Activated naive CD4-positive, alpha-beta T cell treated with anti-CD3 and anti-CD28 coated beads, Interleukin-2, amount 50 U/mL, for 16 hours (primary cell): ENCODE results near the gene ECSIT.

Source experiments
- DNase-seq: peaks from one replicate; pipeline ENCODE4 v3.0.0-alpha.2; 2020

The ECSIT gene

GRCh38 chr19:11550265-11550664 is 21.3 kb upstream of the ECSIT start:
- DNase-seq, result no peak

GRCh38 chr19:11549386-11549953 is 20.5 kb upstream of the ECSIT start:
- DNase-seq, result no peak

- DNase-seq, result no peak
These were observed 19.2 kb upstream of the ECSIT start for GRCh38 chr19:11547929-11548700.

DNA sequence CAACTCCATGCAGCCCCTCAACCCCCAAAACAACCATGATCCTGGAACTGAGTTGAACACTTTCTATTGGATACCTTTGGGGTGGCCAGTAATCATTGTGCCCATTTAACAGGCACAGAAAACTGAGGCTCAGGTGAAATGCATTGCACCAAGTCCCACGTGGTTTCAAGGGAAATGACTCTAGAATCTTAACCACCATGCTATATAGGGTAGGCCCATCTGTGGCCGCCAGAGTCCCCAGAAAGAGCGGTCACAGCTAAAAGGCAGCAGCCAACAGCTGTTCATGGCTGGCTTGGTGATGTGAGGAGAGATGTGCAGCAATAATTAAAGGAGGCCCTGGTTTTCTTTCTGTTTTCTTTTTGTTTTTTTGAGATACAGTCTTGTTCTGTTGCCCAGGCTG is 12.3 kb upstream of the ECSIT start:
- DNase-seq, result no peak

GRCh38 chr19:11540645-11541044 is 11.7 kb upstream of the ECSIT start:
- DNase-seq, result no peak

DNA sequence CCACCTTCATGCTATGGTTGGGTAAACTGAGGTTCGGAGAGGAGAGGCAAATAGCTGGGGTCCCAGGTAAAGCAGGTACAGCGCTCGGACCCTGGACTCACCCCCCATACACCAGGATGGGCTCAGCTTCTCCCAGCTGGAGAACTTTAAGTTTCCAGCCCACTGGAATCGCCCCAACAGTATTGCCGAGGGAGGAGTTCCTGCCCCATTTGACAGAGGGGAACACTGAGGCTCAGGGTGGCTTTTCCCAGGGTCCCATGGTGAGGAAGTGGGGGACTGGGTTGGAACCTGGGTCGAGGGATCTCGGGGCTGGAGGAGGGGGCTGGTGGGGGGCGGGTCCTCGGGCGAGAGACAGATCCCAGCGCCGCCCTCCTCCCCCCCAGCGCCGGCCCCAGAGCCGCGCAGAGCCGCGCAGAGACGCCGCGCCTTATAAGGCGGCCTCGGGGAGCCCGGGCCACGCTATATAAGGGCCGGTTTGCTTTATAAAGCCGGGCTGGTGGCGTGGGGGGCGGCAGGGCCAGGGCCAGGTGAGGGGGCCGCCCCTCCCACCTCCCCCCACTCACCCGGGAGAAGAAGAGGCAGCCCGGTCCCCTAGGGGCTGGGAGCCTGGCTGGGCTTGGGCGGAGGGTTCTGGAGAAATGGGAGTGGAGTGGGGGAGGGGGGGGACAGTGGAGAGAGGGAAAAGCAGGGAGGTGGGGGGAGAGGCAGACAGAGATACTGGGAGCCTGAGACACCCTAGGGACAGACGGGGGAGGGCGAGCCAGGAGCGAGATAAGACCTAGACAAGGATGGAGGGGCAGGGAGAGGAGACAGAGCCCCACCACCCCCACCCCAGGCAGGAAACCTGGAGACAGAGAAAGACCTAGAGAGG is 10.8 kb upstream of the ECSIT start:
- no peak for DNase-seq

GRCh38 chr19:11538232-11539036 is 9.5 kb upstream of the ECSIT start, which contains the start of gene CNN1:
Gene CNN1 (plus strand): TSS chr19:11538851. CDS start chr19:11538928, 77 bp downstream.
- no peak for DNase-seq

GRCh38 chr19:11535792-11536595 is 7.1 kb upstream of the ECSIT start:
- peak; percentile 88 for DNase-seq

DNA sequence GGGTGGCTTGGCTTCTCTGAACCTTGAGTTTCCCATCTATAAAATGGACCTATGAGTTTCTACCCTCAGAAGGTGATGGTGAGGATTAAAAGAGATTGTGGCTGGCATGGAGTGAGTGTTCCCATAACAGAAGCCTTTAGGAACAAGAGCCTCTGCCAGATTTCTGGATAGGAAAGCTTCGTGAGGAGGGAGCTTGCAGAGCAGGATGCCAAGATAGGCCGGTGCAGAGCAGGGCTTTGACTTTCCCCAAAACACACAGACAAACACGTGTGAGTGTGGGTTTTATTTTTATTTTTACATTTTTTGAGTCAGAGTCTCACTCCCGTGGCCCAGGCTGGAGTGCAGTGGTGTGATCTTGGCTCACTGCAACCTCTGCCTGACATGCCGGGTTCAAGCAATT is 6.0 kb upstream of the ECSIT start:
- no peak for DNase-seq

DNA sequence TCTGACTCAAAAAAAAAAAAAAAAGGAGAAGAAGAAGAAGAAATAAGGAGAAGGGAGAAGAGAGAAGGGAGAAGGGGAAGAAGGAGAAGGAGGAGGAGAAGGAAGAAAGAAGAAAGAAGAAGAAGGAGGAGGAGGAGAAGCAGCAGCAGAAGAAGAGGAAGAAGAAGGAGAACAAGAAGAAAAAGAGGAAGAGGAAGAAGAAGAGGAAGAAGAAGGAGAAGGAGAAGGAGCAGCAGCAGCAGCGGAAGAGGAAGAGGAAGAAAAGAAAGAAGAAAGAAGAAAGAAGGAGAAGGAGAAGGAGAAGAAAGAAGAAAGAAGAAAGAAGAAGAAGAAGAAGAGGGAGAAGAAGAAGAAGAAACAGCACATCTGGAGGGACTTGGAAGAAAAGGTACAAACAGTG is 5.6 kb upstream of the ECSIT start:
- DNase-seq, result no peak

DNA sequence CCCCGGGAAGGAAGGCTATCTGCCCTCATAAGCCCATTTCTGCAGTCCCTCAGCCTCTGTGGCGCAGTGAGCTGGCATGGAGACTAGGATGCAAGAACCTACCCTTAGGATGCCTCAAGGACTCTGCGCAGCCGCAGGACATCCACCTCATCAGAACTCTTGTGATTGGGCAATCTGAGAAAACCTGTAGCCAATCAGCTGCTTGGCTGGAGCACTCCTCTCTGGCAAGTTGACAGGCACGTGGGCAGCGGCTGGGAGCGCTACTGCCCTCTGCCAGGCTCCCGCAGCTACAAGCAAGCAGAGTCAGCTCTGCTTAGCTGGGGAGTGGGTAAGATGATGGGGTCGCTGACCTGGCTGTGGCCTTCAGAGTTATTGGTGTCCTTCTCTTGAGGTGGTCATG is 1.5 kb upstream of the ECSIT start:
- peak; percentile 49 for DNase-seq

- no peak for DNase-seq
These were observed 9.8 kb downstream of the ECSIT start for GRCh38 chr19:11519138-11519537.

DNA sequence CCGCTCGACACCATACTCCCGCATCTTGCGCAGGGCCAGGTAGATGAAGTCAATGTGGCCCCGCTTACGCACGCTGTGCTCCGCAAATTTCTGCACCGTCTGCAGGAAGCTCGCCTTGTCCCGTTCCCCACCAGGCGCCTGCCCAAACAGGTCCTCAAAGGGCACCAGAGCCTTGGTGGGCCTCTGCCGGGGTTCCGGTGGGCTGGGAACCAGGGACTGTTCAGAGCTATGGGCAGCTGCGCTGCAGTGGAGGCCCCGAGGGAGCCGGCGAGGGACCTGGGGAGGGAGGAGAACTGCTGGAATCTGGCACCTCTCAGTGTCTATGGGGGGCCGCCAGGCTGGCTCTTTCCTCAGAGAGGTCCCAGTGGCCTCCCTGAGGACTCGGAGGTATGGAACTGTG is 15.0 kb downstream of the ECSIT start:
- no peak for DNase-seq

DNA sequence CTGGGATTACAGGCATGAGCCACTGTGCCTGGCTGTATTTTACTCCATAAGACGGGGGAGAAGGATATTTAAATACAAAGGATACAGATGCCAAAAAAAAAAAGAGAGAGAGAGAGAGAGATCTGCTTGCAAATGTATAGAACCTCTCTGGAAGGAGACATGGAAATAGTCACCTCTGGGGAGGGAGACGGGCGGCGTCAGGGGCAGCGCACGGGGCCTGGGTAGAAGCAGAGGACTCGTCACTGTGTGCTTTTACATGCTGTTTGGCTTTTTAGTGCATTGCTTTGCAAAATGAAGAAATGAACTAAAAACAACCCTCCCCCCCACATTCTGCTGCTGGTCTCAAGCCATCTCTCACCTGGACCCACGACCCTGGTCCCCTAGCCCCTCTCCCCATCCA is 18.5 kb downstream of the ECSIT start:
- DNase-seq, result no peak

DNA sequence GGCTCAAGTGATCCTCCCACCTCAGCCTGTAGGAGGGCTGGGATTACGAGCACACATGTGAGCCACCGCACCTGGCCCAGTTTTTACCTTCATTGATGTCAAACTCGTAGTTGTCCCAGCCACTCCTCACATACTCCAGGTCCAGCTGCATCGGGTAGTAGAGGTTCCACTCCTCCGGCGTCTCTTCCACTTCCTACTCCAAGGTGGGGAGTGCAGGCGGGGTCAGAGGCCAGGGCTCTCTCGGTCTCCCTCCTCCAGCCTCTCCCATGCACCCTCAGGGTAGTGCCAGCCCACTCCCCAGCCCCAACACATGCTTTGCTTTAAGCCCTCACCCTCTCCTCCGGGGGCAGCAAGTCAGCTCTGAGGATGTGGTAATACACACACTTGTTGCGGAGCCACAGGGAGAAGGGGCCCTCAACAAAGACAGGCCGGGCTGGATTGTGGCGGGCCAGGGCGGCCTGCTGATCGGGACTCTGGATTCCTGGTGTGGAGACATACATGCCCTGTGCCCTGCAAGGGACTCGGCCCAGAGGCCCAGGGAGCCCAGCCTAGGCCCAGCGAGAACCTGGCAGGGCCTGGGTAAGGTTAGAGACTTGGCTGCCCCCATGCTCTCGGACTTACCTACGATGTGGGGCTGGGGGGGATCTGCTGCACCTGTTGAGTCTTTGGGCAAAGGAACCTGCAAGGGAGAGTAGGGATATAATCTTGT is 21.4 kb downstream of the ECSIT start:
- no peak for DNase-seq

GRCh38 chr19:11506967-11507366 is 22.0 kb downstream of the ECSIT start:
- DNase-seq, result no peak

DNA sequence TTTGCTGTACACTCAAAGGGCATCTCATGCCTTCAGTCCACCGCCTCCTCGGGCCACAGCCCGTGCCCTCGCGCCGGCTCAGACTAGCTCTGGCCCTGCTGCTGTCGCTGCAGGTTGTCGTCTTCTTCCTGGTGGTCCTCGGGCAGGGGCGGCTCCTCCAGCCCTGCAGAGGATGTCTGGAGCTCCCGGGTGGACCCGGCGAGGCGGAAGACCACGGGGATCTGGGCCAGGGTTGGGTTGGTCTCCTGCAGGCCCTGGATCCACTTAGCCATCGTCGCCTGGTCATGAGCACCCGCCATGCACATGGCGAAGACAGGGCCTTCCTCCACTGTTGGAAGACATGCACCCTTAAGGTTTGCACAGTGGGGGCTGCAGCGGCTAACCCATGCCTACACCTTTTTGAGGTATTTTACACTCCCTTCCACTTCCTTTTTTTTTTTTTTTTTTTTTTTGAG is 22.8 kb downstream of the ECSIT start:
- no peak for DNase-seq

GRCh38 chr19:11505504-11506100 is 23.3 kb downstream of the ECSIT start, which contains the start of gene ZNF653:
Gene ZNF653 (minus strand): TSS chr19:11505839. CDS start chr19:11505786, 53 bp downstream.
- DNase-seq, result peak; percentile 91

DNA sequence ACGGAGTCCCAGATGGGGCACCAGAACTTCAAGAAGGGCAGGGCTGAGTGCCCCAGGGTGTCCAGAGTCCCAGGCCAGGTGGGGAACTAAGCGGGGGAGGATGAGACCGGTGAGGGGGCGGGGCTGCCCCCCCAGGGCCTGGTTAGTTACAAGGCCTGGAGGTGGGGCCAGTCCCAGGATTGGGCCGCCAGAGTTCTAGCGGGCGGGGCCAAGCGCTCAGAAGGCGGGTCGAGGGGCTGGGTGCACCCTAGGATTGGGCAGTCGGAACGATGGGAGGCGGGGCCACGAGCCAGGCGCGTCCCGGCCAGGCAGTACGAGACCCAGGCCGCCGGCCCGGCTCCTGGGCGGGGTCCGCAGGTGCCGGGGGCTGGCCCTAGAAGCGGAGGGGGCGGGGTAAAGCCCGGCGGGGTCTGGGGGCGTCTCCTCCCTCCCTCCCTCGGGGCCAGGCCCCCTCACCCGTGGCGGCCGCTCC is 23.9 kb downstream of the ECSIT start:
- DNase-seq, result peak; percentile 97

- no peak for DNase-seq
These were observed 24.4 kb downstream of the ECSIT start for GRCh38 chr19:11504502-11505031.
